BJ (cell line): ENCODE data around the gene EXOC3L4. TPM values are rescaled to one million over a fixed set of nuclear protein-coding genes. Genes with fewer than 3 reads are reported as not detected.

Source experiments
- CTCF ChIA-PET: fragments of 350-600 bp; formaldehyde crosslinking; extraction: SDS; loops from one replicate; lab custom pipeline; 2021; ENCODE audit warnings: antibody characterized with exemption, inconsistent platforms; lab: Yijun Ruan, JAX
- POLR2A ChIA-PET: fragments of 300-600 bp; sonication (Branson Sonifier 250); formaldehyde crosslinking; extraction: SDS; loops from one replicate; lab custom pipeline; 2021; ENCODE audit warnings: antibody characterized with exemption; lab: Charles Lee
- DNase-seq: peaks from one replicate; pipeline ENCODE4 v3.0.0-alpha.2; 2011; ENCODE audit warnings: low read depth
- H3K27me3 ChIP-seq: 2 replicates; pipeline ENCODE4 v1.6.0; 2011; ENCODE audit warnings: low read length; ENCODE audit not compliant: control insufficient read depth, insufficient read depth
- H3K36me3 ChIP-seq: 2 replicates; pipeline ENCODE4 v1.5.1; 2011; ENCODE audit warnings: low read length; ENCODE audit not compliant: control insufficient read depth, insufficient read depth
- H3K4me3 ChIP-seq: 2 replicates; pipeline ENCODE4 v1.5.1; 2011; ENCODE audit warnings: low read depth, mild to moderate bottlenecking, control low read depth, low read length
- CTCF ChIP-seq: IDR thresholded peaks from 2 replicates; pipeline ENCODE4 v1.5.1; 2011; ENCODE audit warnings: low read depth, mild to moderate bottlenecking, control low read depth, inconsistent platforms, low read length, moderate library complexity; ENCODE audit not compliant: insufficient read depth
- polyA plus RNA-seq: library from polyadenylated mRNA; depleted of rRNA; stranded (reverse); fragments of >200 nt; gene quantifications from 2 replicates; pipeline ENCODE4 v1.2.3, GENCODE V29; 2011; rRNA removed

EXOC3L4 gene
- polyA plus RNA-seq, 1 experiment: not detected

GRCh38 chr14:103156651-103157378 lies 62.3 kb downstream of the EXOC3L4 start:
- Histone ChIP-seq H3K36me3 (no peaks in the 10 kb centered on the region), H3K4me3 (no peak overlapping the region), H3K27me3 (no peaks in the 10 kb centered on the region; the same call in 1 of the 2 replicates)
- CTCF ChIA-PET: interaction anchor here (0.9 to 2.4 kb wide), 5 partner anchors 8 to 125 kb away, joined by 3 to 13 read pairs (median 5); no protein-coding TSS in a partner anchor
- no peak for TF ChIP-seq CTCF
- POLR2A ChIA-PET: no interaction called here
- no peak for DNase-seq

- POLR2A ChIA-PET: no interaction called here
- TF ChIP-seq CTCF: no peak
- DNase-seq: no peak
- Histone ChIP-seq H3K4me3 (no peak overlapping the region), H3K36me3 (no peaks in the 10 kb centered on the region), H3K27me3 (peaks cover 2% of the 10 kb centered on the region)
- CTCF ChIA-PET: interaction anchor here (1.9 to 2.4 kb wide), 2 partner anchors 11 to 53 kb away, joined by 7 to 10 read pairs; no protein-coding TSS in a partner anchor
Observed at GRCh38 chr14:103157969-103158368, 63.4 kb downstream of the EXOC3L4 start.

GRCh38 chr14:103158688-103159087 lies 64.2 kb downstream of the EXOC3L4 start:
- ChIA-PET CTCF (interaction anchor here (1.9 kb wide), 1 partner anchor 54 kb away, joined by 10 read pairs; no protein-coding TSS in a partner anchor), POLR2A (no interaction called here)
- DNase-seq: no peak
- H3K27me3 ChIP-seq: peaks cover 4% of the 10 kb centered on the region
- H3K36me3 ChIP-seq: no peaks in the 10 kb centered on the region
- H3K4me3 ChIP-seq: no peak overlapping the region
- no peak for TF ChIP-seq CTCF

Other genes with a start within 250 kb of the EXOC3L4 start
- gene AMN, start 172.1 kb upstream of the EXOC3L4 start, polyA plus RNA-seq: 0.04 and 0.17 TPM in 2 replicates
- 41.4 and 66.5 TPM in 2 replicates for gene CDC42BPB, start 37.2 kb upstream of the EXOC3L4 start, polyA plus RNA-seq
- gene LBHD2, start 10.5 kb upstream of the EXOC3L4 start, polyA plus RNA-seq: not detected in 2 replicates
- gene TNFAIP2, start 28.7 kb downstream of the EXOC3L4 start, polyA plus RNA-seq: 16.7 and 28.2 TPM in 2 replicates
- gene EIF5, start 239.5 kb downstream of the EXOC3L4 start, polyA plus RNA-seq: 282 and 340 TPM in 2 replicates